ENCODE data around the gene EEF2KMT.

The EEF2KMT gene

GRCh38 chr16:5041600-5042133 lies 55.9 kb downstream of the EEF2KMT start:
- no peak for DNase-seq (ENCODE audit: low read depth)

DNA sequence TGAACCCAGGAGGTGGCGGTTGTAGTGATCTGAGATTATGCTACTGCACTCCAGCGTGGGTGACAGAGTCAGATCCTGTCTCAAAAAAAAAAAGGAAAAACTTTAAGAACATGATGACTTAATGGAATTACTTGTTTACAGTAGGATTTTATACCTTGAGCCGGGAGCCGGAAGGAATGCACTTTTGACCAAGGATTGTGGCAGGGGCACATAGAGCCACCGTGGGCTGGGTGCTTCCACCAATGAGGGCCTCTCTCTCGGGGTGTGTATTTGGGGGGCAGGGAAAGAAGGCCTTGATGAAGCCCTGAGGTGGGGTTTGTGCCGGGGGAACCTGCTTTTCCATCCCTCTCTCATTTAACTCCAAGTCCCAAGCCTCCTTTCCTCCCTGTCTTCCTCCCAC lies 57.1 kb downstream of the EEF2KMT start:
- no peak for DNase-seq (ENCODE audit: low read depth)

- DNase-seq (ENCODE audit: low read depth), result no peak
These were observed 61.1 kb downstream of the EEF2KMT start for GRCh38 chr16:5036228-5037156.

GRCh38 chr16:5035909-5036227 lies 61.7 kb downstream of the EEF2KMT start:
- no peak for DNase-seq (ENCODE audit: low read depth)
